ENCODE results near the gene RALGDS.
"Not testable (repeated sequence)": the region's sequence is repeated elsewhere in the genome, so short reads cannot be mapped to it uniquely, and the experiment has no call there.

RALGDS gene

GRCh38 chr9:133086212-133086860 lies 34.7 kb downstream of the RALGDS start:
- DNase-seq, result not testable (repeated sequence)

- not testable (repeated sequence) for DNase-seq
These were observed 37.4 kb downstream of the RALGDS start for GRCh38 chr9:133083688-133084087.

GRCh38 chr9:133081957-133082644 lies 38.9 kb downstream of the RALGDS start:
- DNase-seq, result not testable (repeated sequence)

- DNase-seq, result not testable (repeated sequence)
These were observed 40.0 kb downstream of the RALGDS start for GRCh38 chr9:133080786-133081779.

GRCh38 chr9:133080161-133080560 lies 40.9 kb downstream of the RALGDS start:
- no peak for DNase-seq

- DNase-seq, result no peak
These were observed 42.6 kb downstream of the RALGDS start for GRCh38 chr9:133078486-133078885.

GRCh38 chr9:133076691-133077090 lies 44.3 kb downstream of the RALGDS start:
- no peak for DNase-seq

- no peak for DNase-seq
These were observed 45.0 kb downstream of the RALGDS start for GRCh38 chr9:133075925-133076630.

- no peak for DNase-seq
These were observed 46.9 kb downstream of the RALGDS start for GRCh38 chr9:133074111-133074651.

GRCh38 chr9:133073086-133074014 lies 47.7 kb downstream of the RALGDS start:
- DNase-seq, result no peak

- DNase-seq, result not testable (repeated sequence)
These were observed 48.8 kb downstream of the RALGDS start for GRCh38 chr9:133072210-133072609.

- no peak for DNase-seq
These were observed 49.4 kb downstream of the RALGDS start for GRCh38 chr9:133071484-133072150.

GRCh38 chr9:133070985-133071384 lies 50.1 kb downstream of the RALGDS start:
- not testable (repeated sequence) for DNase-seq

- not testable (repeated sequence) for DNase-seq
These were observed 50.5 kb downstream of the RALGDS start for GRCh38 chr9:133070500-133070961.

- not testable (repeated sequence) for DNase-seq
These were observed 52.6 kb downstream of the RALGDS start for GRCh38 chr9:133068431-133068830.

GRCh38 chr9:133067813-133068212 lies 53.2 kb downstream of the RALGDS start:
- DNase-seq, result no peak

- DNase-seq, result no peak
These were observed 54.0 kb downstream of the RALGDS start for GRCh38 chr9:133067006-133067405.

- DNase-seq, result no peak
These were observed 54.7 kb downstream of the RALGDS start for GRCh38 chr9:133066181-133066983.

GRCh38 chr9:133065070-133065388 lies 56.0 kb downstream of the RALGDS start:
- DNase-seq, result no peak

Measured in effector CD8-positive, alpha-beta T cell (primary cell).